ENCODE measurements around the gene CERT1.

The CERT1 gene

GRCh38 chr5:75412111-75412990, 99.1 kb downstream of the CERT1 start:
- no peak for DNase-seq (ENCODE audit: low read depth in 2 of 2)

GRCh38 chr5:75405296-75405695, 106.1 kb downstream of the CERT1 start:
- DNase-seq (ENCODE audit: low read depth in 2 of 2): no peak

- no peak for DNase-seq (ENCODE audit: low read depth in 2 of 2)
Observed at GRCh38 chr5:75395277-75395676, 116.2 kb downstream of the CERT1 start.

- no peak for DNase-seq (ENCODE audit: low read depth in 2 of 2)
Observed at GRCh38 chr5:75389430-75389829, 122.0 kb downstream of the CERT1 start.

- no peak for DNase-seq (ENCODE audit: low read depth in 2 of 2)
Observed at GRCh38 chr5:75387806-75388205, 123.6 kb downstream of the CERT1 start.

- DNase-seq (ENCODE audit: low read depth in 2 of 2): no peak
Observed at GRCh38 chr5:75384218-75384617, 127.2 kb downstream of the CERT1 start.

GRCh38 chr5:75381456-75381855, 130.0 kb downstream of the CERT1 start:
- DNase-seq (ENCODE audit: low read depth in 2 of 2): no peak

GRCh38 chr5:75380099-75380498, 131.3 kb downstream of the CERT1 start:
- DNase-seq (ENCODE audit: low read depth in 2 of 2): no peak

- DNase-seq (ENCODE audit: low read depth in 2 of 2): no peak
Observed at GRCh38 chr5:75375414-75375813, 136.0 kb downstream of the CERT1 start.

GRCh38 chr5:75374394-75374814, 137.0 kb downstream of the CERT1 start:
- DNase-seq (ENCODE audit: low read depth in 2 of 2): no peak

GRCh38 chr5:75373862-75374261, 137.6 kb downstream of the CERT1 start:
- no peak for DNase-seq (ENCODE audit: low read depth in 2 of 2)

GRCh38 chr5:75368391-75368790, 143.0 kb downstream of the CERT1 start:
- no peak for DNase-seq (ENCODE audit: low read depth in 2 of 2)

- no peak for DNase-seq (ENCODE audit: low read depth in 2 of 2)
Observed at GRCh38 chr5:75367401-75367800, 144.0 kb downstream of the CERT1 start.

- DNase-seq (ENCODE audit: low read depth in 2 of 2): no peak
Observed at GRCh38 chr5:75366787-75367186, 144.6 kb downstream of the CERT1 start.

GRCh38 chr5:75365740-75366139, 145.7 kb downstream of the CERT1 start:
- DNase-seq (ENCODE audit: low read depth in 2 of 2): no peak

GRCh38 chr5:75364571-75365280, 146.7 kb downstream of the CERT1 start:
- no peak for DNase-seq (ENCODE audit: low read depth in 2 of 2)

- DNase-seq (ENCODE audit: low read depth in 2 of 2): no peak
Observed at GRCh38 chr5:75363726-75364495, 147.5 kb downstream of the CERT1 start.

GRCh38 chr5:75363111-75363510, 148.3 kb downstream of the CERT1 start:
- no peak for DNase-seq (ENCODE audit: low read depth in 2 of 2)

GRCh38 chr5:75362474-75362975, 148.9 kb downstream of the CERT1 start:
- DNase-seq (ENCODE audit: low read depth in 2 of 2): no peak

GRCh38 chr5:75361310-75361709, 150.1 kb downstream of the CERT1 start:
- no peak for DNase-seq (ENCODE audit: low read depth in 2 of 2)

- DNase-seq (ENCODE audit: low read depth in 2 of 2): no peak
Observed at GRCh38 chr5:75358117-75358516, 153.3 kb downstream of the CERT1 start.

GRCh38 chr5:75356719-75357118, 154.7 kb downstream of the CERT1 start:
- DNase-seq (ENCODE audit: low read depth in 2 of 2): no peak

Measured in stimulated activated CD8-positive, alpha-beta memory T cell treated with anti-CD3 and anti-CD28 coated beads, Interleukin-7, amount 100 ng/mL, for 1 hour (primary cell).